Keratinocyte (primary cell): ENCODE results near the gene SCUBE1. TPM values are rescaled to one million over a fixed set of nuclear protein-coding genes. Genes with fewer than 3 reads are reported as not detected.

Source experiments
- DNase-seq: peaks from one replicate; pipeline ENCODE4 v3.0.0-alpha.2; 2011; ENCODE audit warnings: low read depth, missing footprints, low spot score
- FAIRE-seq: peaks from 2 replicates; lab custom pipeline; 2011; peaks lifted over from hg19 to GRCh38; lab: Jason Lieb, UNC
- H2AFZ ChIP-seq: 2 replicates; pipeline ENCODE4 v1.6.0; 2012; ENCODE audit warnings: low read length, control low read depth, inconsistent platforms; ENCODE audit not compliant: control insufficient read depth
- H3K27ac ChIP-seq: 2 replicates; pipeline ENCODE4 v1.5.1; 2011; ENCODE audit warnings: low read length; ENCODE audit not compliant: control insufficient read depth, insufficient read depth
- H3K27me3 ChIP-seq: 3 replicates; pipeline ENCODE4 v1.6.0; 2011; ENCODE audit warnings: low read length; ENCODE audit not compliant: control insufficient read depth, insufficient read depth; ENCODE audit errors: extremely low read depth
- H3K36me3 ChIP-seq, 2 experiments: 2 replicates in 1 of 2; 3 replicates in 1 of 2; pipeline ENCODE4 v1.5.1; 2011; ENCODE audit warnings: low read length in 2 of 2, mild to moderate bottlenecking in 1 of 2; ENCODE audit not compliant: control insufficient read depth in 2 of 2, insufficient read depth in 2 of 2; ENCODE audit errors: extremely low read depth in 1 of 2
- H3K4me1 ChIP-seq: 3 replicates; pipeline ENCODE4 v1.5.1; 2011; ENCODE audit warnings: low read length; ENCODE audit not compliant: control insufficient read depth, insufficient read depth; ENCODE audit errors: extremely low read depth
- H3K4me2 ChIP-seq: 3 replicates; pipeline ENCODE4 v1.6.0; 2011; ENCODE audit warnings: low read depth, low read length; ENCODE audit not compliant: control insufficient read depth, insufficient read depth; ENCODE audit errors: extremely low read depth
- H3K4me3 ChIP-seq, 3 experiments: fragments of 200-600 bp in 1 of 3; sonication (generic) in 1 of 3; 2 replicates in 2 of 3; 3 replicates in 1 of 3; pipeline ENCODE4 v1.5.1; 2011 to 2016; ENCODE audit warnings: low read length in 3 of 3, mild to moderate bottlenecking in 3 of 3, control low read depth in 2 of 3, inconsistent platforms in 1 of 3, low read depth in 1 of 3, mixed read lengths in 1 of 3, mixed run types in 1 of 3, moderate library complexity in 1 of 3; ENCODE audit not compliant: control insufficient read depth in 2 of 3, insufficient read depth in 2 of 3; ENCODE audit errors: extremely low read depth in 1 of 3
- H3K79me2 ChIP-seq: 2 replicates; pipeline ENCODE4 v1.6.0; 2012; ENCODE audit warnings: low read length; ENCODE audit not compliant: control insufficient read depth, insufficient read depth
- H3K9ac ChIP-seq: 3 replicates; pipeline ENCODE4 v1.6.0; 2011; ENCODE audit warnings: low read length; ENCODE audit not compliant: control insufficient read depth, insufficient read depth; ENCODE audit errors: extremely low read depth
- H3K9me1 ChIP-seq: 3 replicates; pipeline ENCODE4 v1.6.0; 2011; ENCODE audit warnings: low read length; ENCODE audit not compliant: control insufficient read depth, insufficient read depth; ENCODE audit errors: extremely low read depth
- H3K9me3 ChIP-seq: 2 replicates; pipeline ENCODE4 v1.5.1; 2012; ENCODE audit warnings: low read depth, low read length; ENCODE audit not compliant: control insufficient read depth
- H4K20me1 ChIP-seq: 3 replicates; pipeline ENCODE4 v1.6.0; 2011; ENCODE audit warnings: low read length; ENCODE audit not compliant: control insufficient read depth, insufficient read depth; ENCODE audit errors: extremely low read depth
- CTCF ChIP-seq, 3 experiments: IDR thresholded peaks in 1 of 3; conservative IDR thresholded peaks in 1 of 3; optimal IDR thresholded peaks in 1 of 3; 2 replicates in 2 of 3; 3 replicates in 1 of 3; pipeline versions ENCODE3 to v1.5.1; 2011; ENCODE audit warnings: low read length in 3 of 3, mild to moderate bottlenecking in 3 of 3, moderate library complexity in 2 of 3, control low read depth in 1 of 3, inconsistent platforms in 1 of 3; ENCODE audit not compliant: insufficient read depth in 2 of 3; ENCODE audit errors: extremely low read depth in 1 of 3
- EZH2 ChIP-seq: IDR thresholded peaks from one replicate; pipeline ENCODE4 v1.6.1; 2012; ENCODE audit warnings: inconsistent platforms, mild to moderate bottlenecking, low read length, moderate library complexity
- dilution Hi-C: fragments of 300-500 bp; cut with MboI; formaldehyde crosslinking; loops from one replicate; pipeline ENCODE4 v1.7.0; 2020; ENCODE audit warnings: low sequenced_read_pairs; ENCODE audit not compliant: extremely low pct_ligation_motif_present
- polyA plus RNA-seq, 5 experiments: library from polyadenylated mRNA; depleted of rRNA in 3 of 5; stranded (reverse) in 3 of 5; stranded (forward) in 1 of 5; unstranded in 1 of 5; fragments of >200 nt; gene quantifications; 1 replicate in 1 of 5; 2 replicates in 3 of 5; 3 replicates in 1 of 5; pipeline versions ENCODE4 v1.2.1 to v1.2.3, GENCODE V29; 2011 to 2012; ENCODE audit warnings: missing spikeins in 2 of 5, low read depth in 1 of 5, low replicate concordance in 1 of 5

Gene SCUBE1
- polyA plus RNA-seq, 1 donor (not counting 4 experiments of a cell fraction or from before 2014, with no cell fraction given) = not detected

GRCh38 chr22:43312608-43313007, 30.6 kb downstream of the SCUBE1 start:
- H3K4me1 ChIP-seq = no peaks in the 10 kb centered on the region
- peaks cover 6% of the 10 kb centered on the region for H3K27me3 ChIP-seq
- H3K9ac ChIP-seq = no peak overlapping the region
- H3K4me2 ChIP-seq = no peak overlapping the region
- H3K79me2 ChIP-seq = no peaks in the 10 kb centered on the region
- no peaks in the 10 kb centered on the region for H3K36me3 ChIP-seq
- FAIRE-seq (no peak), DNase-seq (no peak)
- no peak overlapping the region for H2AFZ ChIP-seq
- H3K4me3 ChIP-seq = no peak overlapping the region
- TF ChIP-seq CTCF (optimal IDR thresholded peaks at IDR 0.05 in 1 of 3, IDR thresholded peaks at IDR 0.05 in 1 of 3, conservative IDR thresholded peaks at IDR 0.05 in 1 of 3; ENCODE audit: extremely low read depth in 1 of 3, insufficient read depth in 2 of 3, low read length in 3 of 3) (no peak), EZH2 (no peak)
- dilution Hi-C loops = no loop called here
- no peaks in the 10 kb centered on the region for H3K9me3 ChIP-seq
- no peaks in the 10 kb centered on the region for H4K20me1 ChIP-seq
- H3K9me1 ChIP-seq = no peaks in the 10 kb centered on the region
- H3K27ac ChIP-seq = no peak overlapping the region

- no peak for TF ChIP-seq CTCF (optimal IDR thresholded peaks at IDR 0.05 in 1 of 3, IDR thresholded peaks at IDR 0.05 in 1 of 3, conservative IDR thresholded peaks at IDR 0.05 in 1 of 3; ENCODE audit: extremely low read depth in 1 of 3, insufficient read depth in 2 of 3, low read length in 3 of 3)
- no peak for TF ChIP-seq EZH2
- Histone ChIP-seq H3K9me3 (no peaks in the 10 kb centered on the region), H3K9ac (no peak overlapping the region), H3K27ac (no peak overlapping the region), H3K4me3 (no peak overlapping the region), H3K79me2 (no peaks in the 10 kb centered on the region), H3K9me1 (no peaks in the 10 kb centered on the region), H3K36me3 (no peaks in the 10 kb centered on the region), H4K20me1 (no peaks in the 10 kb centered on the region), H3K4me2 (no peak overlapping the region), H3K27me3 (peaks cover 6% of the 10 kb centered on the region), H3K4me1 (no peaks in the 10 kb centered on the region), H2AFZ (no peak overlapping the region)
- DNase-seq (no peak), FAIRE-seq (no peak)
- dilution Hi-C loops = no loop called here
These were observed 32.4 kb downstream of the SCUBE1 start for GRCh38 chr22:43310798-43311197.
